VCaP (cell line): Measurements from ENCODE around the gene ZC3H4.

Experiments
- H3K27ac ChIP-seq: fragments of 450-650 bp; 2 replicates; pipeline ENCODE4 v1.5.1; 2017
- CTCF ChIP-seq: fragments of 450-650 bp; conservative IDR thresholded peaks from 2 replicates; pipeline ENCODE4 v1.5.1; 2017; ENCODE audit warnings: mild to moderate bottlenecking, moderate library complexity

The ZC3H4 gene

GRCh38 chr19:47049307-47049700 lies 64.3 kb downstream of the ZC3H4 start:
- no peak for TF ChIP-seq CTCF
- H3K27ac ChIP-seq: no peak overlapping the region

GRCh38 chr19:47047763-47048405 lies 65.7 kb downstream of the ZC3H4 start:
- peak overlapping the region; percentile 72 for H3K27ac ChIP-seq
- TF ChIP-seq CTCF: no peak

GRCh38 chr19:47047272-47047762 lies 66.3 kb downstream of the ZC3H4 start:
- H3K27ac ChIP-seq: peak overlapping the region; percentile 72
- TF ChIP-seq CTCF: no peak

- no peak for TF ChIP-seq CTCF
- H3K27ac ChIP-seq: no peak overlapping the region
These were observed 67.6 kb downstream of the ZC3H4 start for GRCh38 chr19:47045867-47046470.

- H3K27ac ChIP-seq: no peak overlapping the region
- no peak for TF ChIP-seq CTCF
These were observed 68.4 kb downstream of the ZC3H4 start for GRCh38 chr19:47044946-47045866.

- H3K27ac ChIP-seq: no peak overlapping the region
- TF ChIP-seq CTCF: no peak
These were observed 72.7 kb downstream of the ZC3H4 start for GRCh38 chr19:47040869-47041268.

GRCh38 chr19:47039239-47039874 lies 74.2 kb downstream of the ZC3H4 start:
- no peak overlapping the region for H3K27ac ChIP-seq
- no peak for TF ChIP-seq CTCF
